ENCODE results near the gene ZNF700.
"Not testable (repeated sequence)": the region's sequence is repeated elsewhere in the genome, so short reads cannot be mapped to it uniquely, and the experiment has no call there.

ZNF700 gene

GRCh38 chr19:11941361-11941887 lies 16.5 kb downstream of the ZNF700 start:
- DNase-seq (ENCODE audit: low read depth): not testable (repeated sequence)

- DNase-seq (ENCODE audit: low read depth): no peak
These were observed 17.3 kb downstream of the ZNF700 start for GRCh38 chr19:11942008-11942842.

- no peak for DNase-seq (ENCODE audit: low read depth)
These were observed 17.9 kb downstream of the ZNF700 start for GRCh38 chr19:11942843-11943108.

GRCh38 chr19:11944656-11945055 lies 19.7 kb downstream of the ZNF700 start:
- no peak for DNase-seq (ENCODE audit: low read depth)

GRCh38 chr19:11948646-11949045 lies 23.7 kb downstream of the ZNF700 start:
- DNase-seq (ENCODE audit: low read depth): no peak

GRCh38 chr19:11949201-11949600 lies 24.3 kb downstream of the ZNF700 start:
- DNase-seq (ENCODE audit: low read depth): no peak

- not testable (repeated sequence) for DNase-seq (ENCODE audit: low read depth)
These were observed 24.7 kb downstream of the ZNF700 start for GRCh38 chr19:11949614-11950080.

- DNase-seq (ENCODE audit: low read depth): no peak
These were observed 25.4 kb downstream of the ZNF700 start for GRCh38 chr19:11950312-11950711.

- DNase-seq (ENCODE audit: low read depth): no peak
These were observed 38.9 kb downstream of the ZNF700 start for GRCh38 chr19:11963566-11964355.

- no peak for DNase-seq (ENCODE audit: low read depth)
These were observed 39.6 kb downstream of the ZNF700 start for GRCh38 chr19:11964496-11964857.

- no peak for DNase-seq (ENCODE audit: low read depth)
These were observed 40.1 kb downstream of the ZNF700 start, which contains the start of gene ZNF763 for GRCh38 chr19:11964858-11965645. Gene ZNF763 (plus strand): TSS chr19:11965040. CDS start chr19:11965209, 169 bp downstream.

- no peak for DNase-seq (ENCODE audit: low read depth)
These were observed 45.3 kb downstream of the ZNF700 start for GRCh38 chr19:11970174-11970573.

GRCh38 chr19:11971041-11971440 lies 46.1 kb downstream of the ZNF700 start:
- DNase-seq (ENCODE audit: low read depth): no peak

- no peak for DNase-seq (ENCODE audit: low read depth)
These were observed 48.3 kb downstream of the ZNF700 start for GRCh38 chr19:11973019-11973810.

- DNase-seq (ENCODE audit: low read depth): no peak
These were observed 53.7 kb downstream of the ZNF700 start for GRCh38 chr19:11978492-11979100.

- no peak for DNase-seq (ENCODE audit: low read depth)
These were observed 54.6 kb downstream of the ZNF700 start for GRCh38 chr19:11979527-11979926.

GRCh38 chr19:11982526-11982925 lies 57.6 kb downstream of the ZNF700 start:
- no peak for DNase-seq (ENCODE audit: low read depth)

GRCh38 chr19:11984986-11985385 lies 60.1 kb downstream of the ZNF700 start:
- DNase-seq (ENCODE audit: low read depth): no peak

GRCh38 chr19:11986754-11987153 lies 61.8 kb downstream of the ZNF700 start:
- DNase-seq (ENCODE audit: low read depth): no peak

- DNase-seq (ENCODE audit: low read depth): peak; percentile 79
These were observed 62.7 kb downstream of the ZNF700 start for GRCh38 chr19:11987405-11988281.

Measured in HS-5 (cell line).